ENCODE data around the gene CTNNA3. TPM values are rescaled to one million over a fixed set of nuclear protein-coding genes. Genes with fewer than 3 reads are reported as not detected.

The CTNNA3 gene
- total RNA-seq, 1 donor from 2014 or later = 0.30 TPM

DNA sequence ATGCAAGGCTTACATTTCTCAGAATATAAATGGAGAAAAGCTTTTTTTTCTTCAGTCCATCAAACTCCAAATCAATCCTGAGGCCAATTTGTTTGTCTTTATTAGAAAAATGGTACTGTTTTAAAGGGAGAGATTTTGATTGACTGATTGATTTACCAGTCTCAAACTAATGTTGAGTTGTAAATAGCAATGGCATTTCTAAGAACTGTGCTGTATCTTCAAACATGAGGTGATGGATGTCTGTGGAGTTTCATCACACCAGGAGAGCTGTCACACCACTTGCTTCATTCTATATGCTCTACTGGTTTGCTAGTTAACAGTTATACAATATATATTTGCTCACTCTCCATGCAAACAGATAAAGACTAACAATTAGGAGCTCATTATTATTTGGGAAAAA is 809.1 kb downstream of the CTNNA3 start:
- Mint-ChIP-seq H3K4me1 (ENCODE audit: unreplicated experiment) (no peaks in the 10 kb centered on the region), H3K27me3 (ENCODE audit: unreplicated experiment) (peaks cover 16% of the 10 kb centered on the region), H3K4me3 (ENCODE audit: unreplicated experiment) (no peak overlapping the region), H3K27ac (ENCODE audit: unreplicated experiment) (no peak overlapping the region), H3K9me3 (ENCODE audit: unreplicated experiment) (no peaks in the 10 kb centered on the region), H3K36me3 (ENCODE audit: unreplicated experiment) (no peaks in the 10 kb centered on the region)
- DNase-seq (ENCODE audit: extremely low spot score, unreplicated experiment) = no peak
- TF ChIP-seq, protein P1, sequence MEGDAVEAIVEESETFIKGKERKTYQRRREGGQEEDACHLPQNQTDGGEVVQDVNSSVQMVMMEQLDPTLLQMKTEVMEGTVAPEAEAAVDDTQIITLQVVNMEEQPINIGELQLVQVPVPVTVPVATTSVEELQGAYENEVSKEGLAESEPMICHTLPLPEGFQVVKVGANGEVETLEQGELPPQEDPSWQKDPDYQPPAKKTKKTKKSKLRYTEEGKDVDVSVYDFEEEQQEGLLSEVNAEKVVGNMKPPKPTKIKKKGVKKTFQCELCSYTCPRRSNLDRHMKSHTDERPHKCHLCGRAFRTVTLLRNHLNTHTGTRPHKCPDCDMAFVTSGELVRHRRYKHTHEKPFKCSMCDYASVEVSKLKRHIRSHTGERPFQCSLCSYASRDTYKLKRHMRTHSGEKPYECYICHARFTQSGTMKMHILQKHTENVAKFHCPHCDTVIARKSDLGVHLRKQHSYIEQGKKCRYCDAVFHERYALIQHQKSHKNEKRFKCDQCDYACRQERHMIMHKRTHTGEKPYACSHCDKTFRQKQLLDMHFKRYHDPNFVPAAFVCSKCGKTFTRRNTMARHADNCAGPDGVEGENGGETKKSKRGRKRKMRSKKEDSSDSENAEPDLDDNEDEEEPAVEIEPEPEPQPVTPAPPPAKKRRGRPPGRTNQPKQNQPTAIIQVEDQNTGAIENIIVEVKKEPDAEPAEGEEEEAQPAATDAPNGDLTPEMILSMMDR (IDR thresholded peaks at IDR 0.05) = no peak

DNA sequence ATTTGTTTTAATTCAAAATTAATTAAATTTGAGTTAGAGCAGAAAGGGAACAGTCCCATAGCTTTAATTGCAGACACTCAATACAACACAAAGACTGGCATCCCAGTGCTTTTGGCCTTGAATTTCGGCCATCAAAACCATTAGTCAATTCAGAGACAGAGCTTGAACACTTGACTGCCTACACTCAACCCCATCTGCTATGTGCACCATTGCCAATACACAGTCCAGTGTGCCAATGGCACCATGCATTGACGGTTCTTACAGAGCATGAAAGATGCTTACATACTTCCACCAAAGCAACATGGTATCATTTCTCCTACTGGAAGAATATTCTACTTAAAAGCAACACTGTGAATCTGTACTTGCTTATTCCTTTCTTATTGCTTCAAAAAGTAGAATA is 813.7 kb downstream of the CTNNA3 start:
- H3K9me3 Mint-ChIP-seq (ENCODE audit: unreplicated experiment) = no peaks in the 10 kb centered on the region
- no peak for DNase-seq (ENCODE audit: extremely low spot score, unreplicated experiment)
- H3K27ac Mint-ChIP-seq (ENCODE audit: unreplicated experiment) = no peak overlapping the region
- no peaks in the 10 kb centered on the region for H3K36me3 Mint-ChIP-seq (ENCODE audit: unreplicated experiment)
- peaks cover 5% of the 10 kb centered on the region for H3K27me3 Mint-ChIP-seq (ENCODE audit: unreplicated experiment)
- H3K4me3 Mint-ChIP-seq (ENCODE audit: unreplicated experiment) = no peak overlapping the region
- no peaks in the 10 kb centered on the region for H3K4me1 Mint-ChIP-seq (ENCODE audit: unreplicated experiment)
- TF ChIP-seq, protein P1 (IDR thresholded peaks at IDR 0.05) = no peak

DNA sequence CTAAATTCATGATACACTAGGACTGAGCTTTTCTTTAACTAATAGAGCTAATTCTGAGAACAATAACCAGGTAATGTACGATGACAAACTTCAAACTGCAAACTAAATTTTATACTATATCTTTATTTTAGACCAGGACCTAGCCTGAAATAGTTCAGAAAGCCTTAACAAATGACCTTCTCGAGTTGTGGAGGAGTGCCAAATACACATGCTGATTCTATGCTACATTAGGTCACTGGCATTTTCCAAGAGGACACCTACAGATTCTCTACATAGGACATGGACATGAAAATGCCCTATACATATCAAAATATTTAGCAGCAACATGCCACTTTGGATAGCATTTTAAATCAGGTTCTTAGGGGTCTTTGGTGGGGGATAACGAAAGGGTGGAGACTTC is 814.2 kb downstream of the CTNNA3 start:
- Mint-ChIP-seq H3K4me1 (ENCODE audit: unreplicated experiment) (no peaks in the 10 kb centered on the region), H3K27ac (ENCODE audit: unreplicated experiment) (no peak overlapping the region)
- no peak for DNase-seq (ENCODE audit: extremely low spot score, unreplicated experiment)

DNA sequence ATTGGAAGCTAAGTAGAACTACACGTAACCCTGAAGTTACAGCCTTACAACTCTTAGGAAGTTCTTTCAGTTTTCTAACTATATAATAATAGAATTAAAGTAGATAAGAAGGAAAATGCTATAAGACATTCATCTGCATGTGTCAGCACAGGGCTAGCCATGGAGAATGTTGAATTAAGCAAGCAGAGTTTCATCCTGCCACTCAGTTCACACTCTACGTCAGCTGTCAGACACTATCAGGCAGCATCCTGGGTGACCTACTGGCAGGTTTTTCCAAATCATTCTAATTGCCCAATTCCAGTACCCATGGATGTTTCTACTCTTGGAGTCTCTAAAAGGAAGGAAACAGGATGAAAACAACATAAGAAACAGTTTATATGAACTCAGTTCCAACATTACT is 815.2 kb downstream of the CTNNA3 start:
- Mint-ChIP-seq H3K27ac (ENCODE audit: unreplicated experiment) (no peak overlapping the region), H3K4me1 (ENCODE audit: unreplicated experiment) (no peaks in the 10 kb centered on the region), H3K4me3 (ENCODE audit: unreplicated experiment) (no peak overlapping the region), H3K9me3 (ENCODE audit: unreplicated experiment) (no peaks in the 10 kb centered on the region), H3K36me3 (ENCODE audit: unreplicated experiment) (no peaks in the 10 kb centered on the region), H3K27me3 (ENCODE audit: unreplicated experiment) (peaks cover 4% of the 10 kb centered on the region)
- DNase-seq (ENCODE audit: extremely low spot score, unreplicated experiment) = no peak
- TF ChIP-seq, protein P1 (IDR thresholded peaks at IDR 0.05) = no peak

More for the DNA sequence above, 814.2 kb downstream of the CTNNA3 start:
- no peaks in the 10 kb centered on the region for H3K36me3 Mint-ChIP-seq (ENCODE audit: unreplicated experiment)
- no peak overlapping the region for H3K4me3 Mint-ChIP-seq (ENCODE audit: unreplicated experiment)
- H3K27me3 Mint-ChIP-seq (ENCODE audit: unreplicated experiment) = peaks cover 5% of the 10 kb centered on the region
- no peaks in the 10 kb centered on the region for H3K9me3 Mint-ChIP-seq (ENCODE audit: unreplicated experiment)
- TF ChIP-seq, protein P1 (IDR thresholded peaks at IDR 0.05) = no peak

DNA sequence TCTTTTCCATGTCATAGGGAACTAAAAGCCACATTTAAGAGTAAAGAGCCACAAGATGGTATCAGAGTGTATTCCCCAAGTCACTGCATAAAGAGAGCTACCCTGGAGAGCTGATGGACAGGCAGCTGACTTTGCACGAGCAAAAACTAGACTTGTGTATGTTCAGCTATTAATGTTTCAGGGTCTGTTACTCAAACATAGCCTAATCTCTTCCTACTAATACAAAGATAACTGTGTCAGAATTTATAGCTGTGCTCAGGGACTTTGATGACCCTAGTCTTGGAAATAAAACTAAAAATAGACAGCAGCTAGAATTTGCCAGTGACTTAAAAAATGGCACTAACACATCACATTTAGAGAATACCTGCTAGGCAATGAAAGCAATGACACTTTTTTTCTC is 815.7 kb downstream of the CTNNA3 start:
- no peak for DNase-seq (ENCODE audit: extremely low spot score, unreplicated experiment)
- TF ChIP-seq, protein P1 (IDR thresholded peaks at IDR 0.05) = no peak
- H3K27me3 Mint-ChIP-seq (ENCODE audit: unreplicated experiment) = peaks cover 4% of the 10 kb centered on the region
- H3K4me3 Mint-ChIP-seq (ENCODE audit: unreplicated experiment) = no peak overlapping the region
- H3K27ac Mint-ChIP-seq (ENCODE audit: unreplicated experiment) = no peak overlapping the region
- H3K4me1 Mint-ChIP-seq (ENCODE audit: unreplicated experiment) = no peaks in the 10 kb centered on the region
- H3K36me3 Mint-ChIP-seq (ENCODE audit: unreplicated experiment) = no peaks in the 10 kb centered on the region
- H3K9me3 Mint-ChIP-seq (ENCODE audit: unreplicated experiment) = no peaks in the 10 kb centered on the region
